ENCODE results near the gene ARMH1.

- TF ChIP-seq, protein P1, sequence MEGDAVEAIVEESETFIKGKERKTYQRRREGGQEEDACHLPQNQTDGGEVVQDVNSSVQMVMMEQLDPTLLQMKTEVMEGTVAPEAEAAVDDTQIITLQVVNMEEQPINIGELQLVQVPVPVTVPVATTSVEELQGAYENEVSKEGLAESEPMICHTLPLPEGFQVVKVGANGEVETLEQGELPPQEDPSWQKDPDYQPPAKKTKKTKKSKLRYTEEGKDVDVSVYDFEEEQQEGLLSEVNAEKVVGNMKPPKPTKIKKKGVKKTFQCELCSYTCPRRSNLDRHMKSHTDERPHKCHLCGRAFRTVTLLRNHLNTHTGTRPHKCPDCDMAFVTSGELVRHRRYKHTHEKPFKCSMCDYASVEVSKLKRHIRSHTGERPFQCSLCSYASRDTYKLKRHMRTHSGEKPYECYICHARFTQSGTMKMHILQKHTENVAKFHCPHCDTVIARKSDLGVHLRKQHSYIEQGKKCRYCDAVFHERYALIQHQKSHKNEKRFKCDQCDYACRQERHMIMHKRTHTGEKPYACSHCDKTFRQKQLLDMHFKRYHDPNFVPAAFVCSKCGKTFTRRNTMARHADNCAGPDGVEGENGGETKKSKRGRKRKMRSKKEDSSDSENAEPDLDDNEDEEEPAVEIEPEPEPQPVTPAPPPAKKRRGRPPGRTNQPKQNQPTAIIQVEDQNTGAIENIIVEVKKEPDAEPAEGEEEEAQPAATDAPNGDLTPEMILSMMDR (IDR thresholded peaks at IDR 0.05), result no peak
- no peak for TF ChIP-seq POLR2A (IDR thresholded peaks at IDR 0.05)
Measured at GRCh38 chr1:44721485-44722361, 47.2 kb downstream of the ARMH1 start.

Data from heart left ventricle (tissue), 13 donors.